Hepatocyte (in vitro differentiated cells): ENCODE results near the gene RBP4. TPM values are rescaled to one million over a fixed set of nuclear protein-coding genes. Genes with fewer than 3 reads are reported as not detected.
A peak's percentile ranks its signal among the peaks of the same experiment; 100 is the strongest.

Source experiments
- DNase-seq: peaks from one replicate; pipeline ENCODE4 v3.0.0-alpha.2; 2016; ENCODE audit warnings: low spot score
- H2AFZ ChIP-seq: fragments of 200-600 bp; sonication (generic); 2 replicates; pipeline ENCODE4 v1.6.0; 2016; ENCODE audit warnings: antibody characterized with exemption, mild to moderate bottlenecking
- H3K27ac ChIP-seq: fragments of 200-600 bp; sonication (generic); 2 replicates; pipeline ENCODE4 v1.5.1; 2016; ENCODE audit warnings: mild to moderate bottlenecking
- H3K27me3 ChIP-seq: fragments of 200-600 bp; sonication (generic); 2 replicates; pipeline ENCODE4 v1.6.1; 2016
- H3K36me3 ChIP-seq: fragments of 200-600 bp; sonication (generic); replicated peaks from 2 replicates; pipeline ENCODE4 v1.5.1; 2016; ENCODE audit warnings: low read depth; ENCODE audit not compliant: insufficient read depth
- H3K4me1 ChIP-seq: fragments of 200-600 bp; sonication (generic); 2 replicates; pipeline ENCODE4 v1.5.1; 2016; ENCODE audit warnings: mild to moderate bottlenecking, moderate library complexity; ENCODE audit not compliant: insufficient read depth
- H3K4me2 ChIP-seq: fragments of 200-600 bp; sonication (generic); 2 replicates; pipeline ENCODE4 v1.6.0; 2016
- H3K4me3 ChIP-seq: fragments of 200-600 bp; sonication (generic); 2 replicates; pipeline ENCODE4 v1.5.1; 2016; ENCODE audit warnings: mild to moderate bottlenecking
- H3K79me2 ChIP-seq: fragments of 200-600 bp; sonication (generic); 2 replicates; pipeline ENCODE4 v1.6.0; 2017; ENCODE audit warnings: mild to moderate bottlenecking
- H3K9me2 ChIP-seq: fragments of 200-600 bp; sonication (generic); replicated peaks from 2 replicates; pipeline ENCODE4 v1.6.0; 2017; ENCODE audit warnings: mild to moderate bottlenecking; ENCODE audit not compliant: insufficient read depth
- H3K9me3 ChIP-seq: fragments of 200-600 bp; sonication (generic); 2 replicates; pipeline ENCODE4 v1.5.1; 2016; ENCODE audit warnings: low read depth, mild to moderate bottlenecking
- H4K20me1 ChIP-seq: fragments of 200-600 bp; sonication (generic); 2 replicates; pipeline ENCODE4 v1.6.0; 2016; ENCODE audit warnings: mild to moderate bottlenecking; ENCODE audit not compliant: insufficient read depth, poor library complexity, severe bottlenecking
- CTCF ChIP-seq: fragments of 200-600 bp; sonication (generic); IDR thresholded peaks from 2 replicates; pipeline ENCODE4 v1.5.1; 2016; ENCODE audit warnings: antibody characterized with exemption, mild to moderate bottlenecking; ENCODE audit not compliant: poor library complexity
- EZH2 ChIP-seq: fragments of 200-600 bp; sonication (generic); IDR thresholded peaks from 2 replicates; pipeline ENCODE4 v1.6.1; 2016; ENCODE audit warnings: antibody characterized with exemption, mild to moderate bottlenecking, borderline replicate concordance
- EZH2phosphoT487 ChIP-seq: fragments of 200-600 bp; sonication (generic); IDR thresholded peaks from one replicate; pipeline ENCODE4 v1.6.1; 2018; ENCODE audit warnings: antibody characterized with exemption, mild to moderate bottlenecking, low read depth, moderate library complexity; ENCODE audit not compliant: unreplicated experiment, severe bottlenecking
- WGBS: methylation state at CpG from one replicate; pipeline ENCODE4 v1.1.6; 2016; ENCODE audit warnings: low lambda C conversion rate; ENCODE audit errors: missing lambda C conversion rate; 5-methylcytosine and 5-hydroxymethylcytosine counted together
- polyA plus RNA-seq: library from polyadenylated mRNA; unstranded; fragments of >200 nt; fragmentation: Nextera tagmentation; extraction: Ambion mirVana; gene quantifications from 2 replicates; pipeline ENCODE4 v1.2.1, GENCODE V29; 2016
- total RNA-seq: library from RNA; depleted of rRNA; stranded (reverse); fragments of >200 nt; gene quantifications from 2 replicates; pipeline ENCODE4 v1.2.3, GENCODE V29; 2014

RBP4 gene
- total and polyA plus RNA-seq, 2 experiments from 2014 or later, result 494 to 997 TPM

GRCh38 chr10:93590638-93591037 is 10.4 kb downstream of the RBP4 start:
- Histone ChIP-seq H4K20me1 (no peaks in the 10 kb centered on the region), H3K4me2 (no peak overlapping the region), H2AFZ (no peak overlapping the region), H3K9me2 (no peaks in the 10 kb centered on the region), H3K4me1 (peaks cover 13% of the 10 kb centered on the region), H3K27ac (peak overlapping the region; percentile 76), H3K27me3 (no peaks in the 10 kb centered on the region), H3K36me3 (no peaks in the 10 kb centered on the region), H3K79me2 (no peaks in the 10 kb centered on the region), H3K4me3 (no peak overlapping the region), H3K9me3 (no peaks in the 10 kb centered on the region)
- no peak for TF ChIP-seq EZH2phosphoT487
- no peak for TF ChIP-seq CTCF
- TF ChIP-seq EZH2, result no peak
- no peak for DNase-seq
- WGBS, result 72% methylated on average over 7 of the region's 7 CpGs

- Histone ChIP-seq H4K20me1 (no peaks in the 10 kb centered on the region), H3K27me3 (no peaks in the 10 kb centered on the region), H3K27ac (no peak overlapping the region), H3K9me2 (no peaks in the 10 kb centered on the region), H3K4me2 (no peak overlapping the region), H3K79me2 (no peaks in the 10 kb centered on the region), H3K9me3 (no peaks in the 10 kb centered on the region), H3K4me1 (peaks cover 13% of the 10 kb centered on the region), H3K36me3 (no peaks in the 10 kb centered on the region), H3K4me3 (no peak overlapping the region), H2AFZ (no peak overlapping the region)
- no peak for TF ChIP-seq EZH2
- no peak for TF ChIP-seq CTCF
- no peak for TF ChIP-seq EZH2phosphoT487
- WGBS, result 70% methylated on average over 15 of the region's 15 CpGs
- DNase-seq, result no peak
Observed at GRCh38 chr10:93589648-93590562, 11.1 kb downstream of the RBP4 start.

- Histone ChIP-seq H4K20me1 (no peaks in the 10 kb centered on the region), H3K27ac (no peak overlapping the region), H3K79me2 (no peaks in the 10 kb centered on the region), H2AFZ (no peak overlapping the region), H3K4me1 (no peaks in the 10 kb centered on the region), H3K36me3 (no peaks in the 10 kb centered on the region), H3K9me3 (no peaks in the 10 kb centered on the region), H3K4me2 (no peak overlapping the region), H3K9me2 (no peaks in the 10 kb centered on the region), H3K27me3 (no peaks in the 10 kb centered on the region), H3K4me3 (no peak overlapping the region)
- no peak for DNase-seq
- no peak for TF ChIP-seq EZH2
- no peak for TF ChIP-seq EZH2phosphoT487
- no peak for TF ChIP-seq CTCF
- WGBS, result 95% methylated on average over 7 of the region's 7 CpGs
Observed at GRCh38 chr10:93584445-93584844, 16.6 kb downstream of the RBP4 start.
